ENCODE measurements around the gene IL11. TPM values are rescaled to one million over a fixed set of nuclear protein-coding genes. Genes with fewer than 3 reads are reported as not detected.

The IL11 gene
- total and polyA plus RNA-seq, 2 of the 13 experiments (the other 11 are each of a cell fraction or from before 2014, with no cell fraction given): 2.5 to 2.9 TPM

- WGBS (ENCODE audit: low lambda C conversion rate): 94% methylated on average over 15 of the region's 41 CpGs
Observed at GRCh38 chr19:55346725-55347441, 23.4 kb downstream of the IL11 start.

GRCh38 chr19:55345818-55346724 is 24.2 kb downstream of the IL11 start:
- no peak for TF ChIP-seq HIVEP1 (CRISPR knock-in tag; IDR thresholded peaks at IDR 0.05)
- TF ChIP-seq TOPORS (CRISPR knock-in tag; IDR thresholded peaks at IDR 0.05): no peak
- H3K4me2 ChIP-seq (ENCODE audit: low read depth, low read length): no peak overlapping the region
- H3K79me2 ChIP-seq (ENCODE audit: insufficient read depth, low read length): no peaks in the 10 kb centered on the region
- DNase-seq (ENCODE audit: low spot score) (no peak), FAIRE-seq (no peak), ATAC-seq (no peak)
- no peak overlapping the region for H2AFZ ChIP-seq (ENCODE audit: low read length)
- H3K9me3 ChIP-seq (ENCODE audit: low read length): no peaks in the 10 kb centered on the region
- ChIA-PET CTCF (ENCODE audit: low intra/inter-chr PET ratio, low total read pairs) (interaction anchor here (0.5 kb wide), 1 partner anchor 41 kb away, joined by 3 read pairs; no protein-coding TSS in a partner anchor), POLR2A (no interaction called here)
- peaks cover 8% of the 10 kb centered on the region for H3K4me1 ChIP-seq (ENCODE audit: insufficient read depth, low read length)
- whole genome bisulfite sequencing (ENCODE audit: low lambda C conversion rate): 94% methylated on average over 29 of the region's 43 CpGs
- no TSS peak for BruUV-seq (replicated peaks)
- H4K20me1 ChIP-seq (ENCODE audit: insufficient read depth, low read length): peaks cover 3% of the 10 kb centered on the region; the same call in 1 of the 2 replicates
- in situ Hi-C loops (cut with HindIII; ENCODE audit: extremely low pct_ligation_motif_present, low pct_unique_long_range_greater_than_20kb) (no loop called here), intact Hi-C loops (cut with micrococcal nuclease; ENCODE audit: unreplicated experiment) (no loop called here)
- H3K9ac ChIP-seq (ENCODE audit: insufficient read depth, low read depth, low read length): no peak overlapping the region
- peaks cover 2 to 7% of the 10 kb centered on the region in 2 experiments; a peak in 3 of 5 replicates for H3K36me3 ChIP-seq (replicated peaks in 1 of 2; ENCODE audit: control insufficient read depth in 1 of 2, insufficient read depth in 2 of 2, low read length in 2 of 2)
- no peaks in the 10 kb centered on the region; a peak in 1 of 5 replicates for H3K27me3 ChIP-seq (ENCODE audit: control insufficient read depth in 1 of 2, insufficient read depth in 2 of 2, low read length in 2 of 2)
- no peak overlapping the region for H3K27ac ChIP-seq (ENCODE audit: extremely low read length, insufficient read depth, low read length)
- H3K4me3 ChIP-seq (replicated peaks in 1 of 3; ENCODE audit: insufficient read depth in 1 of 3, low read depth in 2 of 3, low read length in 3 of 3): no peak overlapping the region

More at GRCh38 chr19:55346725-55347441, 23.4 kb downstream of the IL11 start:
- H3K36me3 ChIP-seq (replicated peaks in 1 of 2; ENCODE audit: control insufficient read depth in 1 of 2, insufficient read depth in 2 of 2, low read length in 2 of 2): peaks cover 2 to 7% of the 10 kb centered on the region in 2 experiments; a peak in 3 of 5 replicates
- POLR2A ChIA-PET: no interaction called here
- in situ Hi-C loops (cut with HindIII; ENCODE audit: extremely low pct_ligation_motif_present, low pct_unique_long_range_greater_than_20kb): no loop called here
- CTCF ChIA-PET (ENCODE audit: low intra/inter-chr PET ratio, low total read pairs): no interaction called here
- no peaks in the 10 kb centered on the region for H3K79me2 ChIP-seq (ENCODE audit: insufficient read depth, low read length)
- ATAC-seq (no peak), FAIRE-seq (no peak), DNase-seq (ENCODE audit: low spot score) (no peak)
- H2AFZ ChIP-seq (ENCODE audit: low read length): no peak overlapping the region
- no peaks in the 10 kb centered on the region for H4K20me1 ChIP-seq (ENCODE audit: insufficient read depth, low read length)
- no peak for TF ChIP-seq DDIT3 (CRISPR knock-in tag; IDR thresholded peaks at IDR 0.05)
- no peak for TF ChIP-seq HNRNPUL1 (IDR thresholded peaks at IDR 0.05; ENCODE audit: low read depth, low read length)
- peaks cover 3 to 5% of the 10 kb centered on the region in 2 experiments; a peak in 4 of 5 replicates for H3K27me3 ChIP-seq (ENCODE audit: control insufficient read depth in 1 of 2, insufficient read depth in 2 of 2, low read length in 2 of 2)
- H3K27ac ChIP-seq (ENCODE audit: extremely low read length, insufficient read depth, low read length): no peak overlapping the region
- no peak overlapping the region for H3K4me2 ChIP-seq (ENCODE audit: low read depth, low read length)
- H3K4me1 ChIP-seq (ENCODE audit: insufficient read depth, low read length): no peaks in the 10 kb centered on the region
- no peak overlapping the region for H3K9ac ChIP-seq (ENCODE audit: insufficient read depth, low read depth, low read length)
- BruUV-seq (replicated peaks): no TSS peak
- H3K9me3 ChIP-seq (ENCODE audit: low read length): no peaks in the 10 kb centered on the region
- intact Hi-C loops (cut with micrococcal nuclease; ENCODE audit: unreplicated experiment): no loop called here
- no peak overlapping the region for H3K4me3 ChIP-seq (replicated peaks in 1 of 3; ENCODE audit: insufficient read depth in 1 of 3, low read depth in 2 of 3, low read length in 3 of 3)
